ENCODE measurements around the gene HTT. TPM values are rescaled to one million over a fixed set of nuclear protein-coding genes. Genes with fewer than 3 reads are reported as not detected.
A peak's percentile ranks its signal among the peaks of the same experiment; 100 is the strongest.

The HTT gene
- total and polyA plus RNA-seq, 2 experiments from 2014 or later = 11.4 to 38.6 TPM

GRCh38 chr4:3237266-3237665 lies 162.8 kb downstream of the HTT start:
- Histone ChIP-seq H3K27me3 (no peaks in the 10 kb centered on the region), H3K4me1 (ENCODE audit: low read depth) (peaks cover 27% of the 10 kb centered on the region), H3K4me3 (no peak overlapping the region), H3K9me3 (ENCODE audit: low read depth) (no peaks in the 10 kb centered on the region), H3K27ac (no peak overlapping the region), H3K36me3 (peaks cover 22% of the 10 kb centered on the region)
- TF ChIP-seq CTCF (IDR thresholded peaks at IDR 0.05; ENCODE audit: low read depth, low read length) = no peak
- no peak for DNase-seq (ENCODE audit: low read depth in 1 of 2, low spot score in 1 of 2)

DNA sequence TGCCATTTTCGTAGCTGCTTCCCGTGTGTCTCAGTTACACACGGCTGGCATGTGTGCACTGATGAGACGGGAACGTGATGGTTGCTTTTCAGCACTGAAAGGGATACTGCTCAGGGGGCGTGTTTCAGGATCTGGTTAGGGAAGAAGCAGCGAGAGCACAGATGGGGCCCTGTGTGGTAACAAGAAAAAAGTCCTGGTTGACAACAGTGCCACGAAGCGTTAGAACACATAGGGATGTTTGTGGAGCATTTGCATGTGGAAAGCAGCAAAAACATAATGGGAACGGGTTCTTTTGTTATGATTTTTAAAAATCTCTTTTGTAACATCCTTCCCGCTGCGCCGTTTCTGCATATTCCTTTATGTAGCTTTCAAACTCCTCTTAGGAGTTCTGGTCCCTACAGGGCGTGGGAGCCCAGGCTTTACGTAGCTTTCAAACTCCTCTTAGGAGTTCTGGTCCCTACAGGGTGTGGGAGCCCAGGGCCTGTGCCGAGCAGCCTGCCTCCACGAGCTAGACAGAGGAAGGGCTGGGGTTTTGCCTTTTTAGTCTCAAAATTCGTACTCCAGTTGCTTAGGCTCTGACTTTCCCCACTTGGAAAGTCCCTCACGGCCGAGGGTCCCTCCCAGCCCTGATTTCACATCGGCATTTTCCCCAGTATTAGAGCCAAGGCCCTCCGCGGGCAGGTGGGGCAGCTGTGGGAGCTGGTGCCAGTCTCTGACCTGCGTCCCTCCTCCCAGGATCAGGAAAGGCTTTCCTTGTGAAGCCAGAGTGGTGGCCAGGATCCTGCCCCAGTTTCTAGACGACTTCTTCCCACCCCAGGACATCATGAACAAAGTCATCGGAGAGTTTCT lies 163.5 kb downstream of the HTT start:
- H3K36me3 ChIP-seq = peaks cover 21% of the 10 kb centered on the region
- DNase-seq (ENCODE audit: low read depth in 1 of 2, low spot score in 1 of 2) = no peak
- H3K27ac ChIP-seq = peak overlapping the region; percentile 77
- peaks cover 27% of the 10 kb centered on the region for H3K4me1 ChIP-seq (ENCODE audit: low read depth)
- H3K27me3 ChIP-seq = no peaks in the 10 kb centered on the region
- no peaks in the 10 kb centered on the region for H3K9me3 ChIP-seq (ENCODE audit: low read depth)
- H3K4me3 ChIP-seq = no peak overlapping the region
- TF ChIP-seq CTCF (IDR thresholded peaks at IDR 0.05; ENCODE audit: low read depth, low read length) = no peak

GRCh38 chr4:3238721-3239120 lies 164.2 kb downstream of the HTT start:
- Histone ChIP-seq H3K36me3 (peaks cover 15% of the 10 kb centered on the region), H3K4me3 (no peak overlapping the region), H3K4me1 (ENCODE audit: low read depth) (peaks cover 27% of the 10 kb centered on the region), H3K9me3 (ENCODE audit: low read depth) (no peaks in the 10 kb centered on the region), H3K27ac (peak overlapping the region; percentile 77), H3K27me3 (no peaks in the 10 kb centered on the region)
- no peak for TF ChIP-seq CTCF (IDR thresholded peaks at IDR 0.05; ENCODE audit: low read depth, low read length)
- DNase-seq (ENCODE audit: low read depth in 1 of 2, low spot score in 1 of 2) = peak in 1 of 2 donors; percentile 67

DNA sequence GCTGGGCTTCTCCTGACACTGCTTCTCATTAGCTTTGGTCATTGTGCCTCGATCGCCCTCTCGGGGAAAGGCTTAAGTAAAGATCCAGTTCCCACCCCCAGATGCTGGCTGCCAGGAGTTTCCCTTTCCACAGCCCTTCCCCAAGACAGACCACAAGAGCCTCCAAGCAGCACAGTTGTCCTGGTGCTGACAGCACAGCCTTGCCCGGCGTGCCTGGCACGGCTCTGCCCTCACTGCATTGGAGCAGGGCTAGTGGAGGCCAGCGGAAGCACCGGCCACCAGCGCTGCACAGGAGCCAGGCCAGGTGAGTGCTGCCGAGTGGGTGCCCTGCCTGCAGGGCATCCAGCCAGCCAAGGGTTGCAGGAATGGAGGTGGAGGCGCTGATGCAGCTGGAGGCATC lies 164.8 kb downstream of the HTT start:
- no peak for TF ChIP-seq CTCF (IDR thresholded peaks at IDR 0.05; ENCODE audit: low read depth, low read length)
- peaks cover 15% of the 10 kb centered on the region for H3K36me3 ChIP-seq
- no peak overlapping the region for H3K4me3 ChIP-seq
- peaks cover 27% of the 10 kb centered on the region for H3K4me1 ChIP-seq (ENCODE audit: low read depth)
- no peak for DNase-seq (ENCODE audit: low read depth in 1 of 2, low spot score in 1 of 2)
- H3K27ac ChIP-seq = peak overlapping the region; percentile 77
- no peaks in the 10 kb centered on the region for H3K9me3 ChIP-seq (ENCODE audit: low read depth)
- H3K27me3 ChIP-seq = no peaks in the 10 kb centered on the region

GRCh38 chr4:3239998-3240920 lies 165.8 kb downstream of the HTT start:
- TF ChIP-seq CTCF (IDR thresholded peaks at IDR 0.05; ENCODE audit: low read depth, low read length) = no peak
- Histone ChIP-seq H3K27me3 (no peaks in the 10 kb centered on the region), H3K36me3 (peaks cover 14% of the 10 kb centered on the region), H3K4me3 (no peak overlapping the region), H3K9me3 (ENCODE audit: low read depth) (no peaks in the 10 kb centered on the region), H3K4me1 (ENCODE audit: low read depth) (peaks cover 27% of the 10 kb centered on the region), H3K27ac (peak overlapping the region; percentile 77)
- DNase-seq (ENCODE audit: low read depth in 1 of 2, low spot score in 1 of 2) = no peak
